ENCODE measurements around the gene FBXL7. TPM values are rescaled to one million over a fixed set of nuclear protein-coding genes. Genes with fewer than 3 reads are reported as not detected.

The FBXL7 gene
- total RNA-seq, 4 donors from 2014 or later = 1.9 to 5.9 (median 3.0) TPM

- Histone ChIP-seq H3K9me3 (no peaks in the 10 kb centered on the region), H3K27ac (no peak overlapping the region), H3K4me1 (no peaks in the 10 kb centered on the region), H3K36me3 (no peaks in the 10 kb centered on the region), H3K27me3 (no peaks in the 10 kb centered on the region), H3K4me3 (no peak overlapping the region)
- 67% methylated on average over 3 of the region's 3 CpGs for WGBS
- DNase-seq (ENCODE audit: low spot score in 2 of 2) = no peak
- TF ChIP-seq POLR2A (IDR thresholded peaks at IDR 0.05) = no peak
- no peak for TF ChIP-seq CTCF (IDR thresholded peaks at IDR 0.05)
- TF ChIP-seq EP300 (IDR thresholded peaks at IDR 0.05) = no peak
- TF ChIP-seq POLR2AphosphoS5 (IDR thresholded peaks at IDR 0.05) = no peak
Observed at GRCh38 chr5:15682122-15682521, 182.1 kb downstream of the FBXL7 start.

- H3K27me3 ChIP-seq = no peaks in the 10 kb centered on the region
- H3K36me3 ChIP-seq = no peaks in the 10 kb centered on the region
- H3K9me3 ChIP-seq = no peaks in the 10 kb centered on the region
- H3K4me1 ChIP-seq = no peaks in the 10 kb centered on the region
- H3K4me3 ChIP-seq = no peak overlapping the region
- H3K27ac ChIP-seq = no peak overlapping the region
- DNase-seq (ENCODE audit: low spot score in 2 of 2) = no peak
- 62% methylated on average over 1 of the region's 1 CpG for WGBS
- TF ChIP-seq CTCF (IDR thresholded peaks at IDR 0.05) (no peak), POLR2A (IDR thresholded peaks at IDR 0.05) (no peak), POLR2AphosphoS5 (IDR thresholded peaks at IDR 0.05) (no peak)
Observed at GRCh38 chr5:15682566-15682965, 182.6 kb downstream of the FBXL7 start.

- Histone ChIP-seq H3K36me3 (no peaks in the 10 kb centered on the region), H3K4me3 (no peak overlapping the region), H3K4me1 (no peaks in the 10 kb centered on the region), H3K9me3 (no peaks in the 10 kb centered on the region), H3K27ac (no peak overlapping the region), H3K27me3 (no peaks in the 10 kb centered on the region)
- DNase-seq (ENCODE audit: low spot score in 2 of 2) = no peak
- 61% methylated on average over 5 of the region's 5 CpGs for WGBS
- TF ChIP-seq EP300 (IDR thresholded peaks at IDR 0.05) (no peak), CTCF (IDR thresholded peaks at IDR 0.05) (no peak), POLR2AphosphoS5 (IDR thresholded peaks at IDR 0.05) (no peak), POLR2A (IDR thresholded peaks at IDR 0.05) (no peak)
Observed at GRCh38 chr5:15683332-15683731, 183.4 kb downstream of the FBXL7 start.

- Histone ChIP-seq H3K36me3 (no peaks in the 10 kb centered on the region), H3K4me1 (no peaks in the 10 kb centered on the region), H3K27ac (no peak overlapping the region), H3K27me3 (no peaks in the 10 kb centered on the region), H3K9me3 (no peaks in the 10 kb centered on the region), H3K4me3 (no peak overlapping the region)
- 77% methylated on average over 3 of the region's 3 CpGs for WGBS
- no peak for DNase-seq (ENCODE audit: low spot score in 2 of 2)
- TF ChIP-seq POLR2A (IDR thresholded peaks at IDR 0.05) = no peak
- TF ChIP-seq CTCF (IDR thresholded peaks at IDR 0.05) = no peak
- TF ChIP-seq EP300 (IDR thresholded peaks at IDR 0.05) = no peak
- TF ChIP-seq POLR2AphosphoS5 (IDR thresholded peaks at IDR 0.05) = no peak
Observed at GRCh38 chr5:15687401-15687800, 187.4 kb downstream of the FBXL7 start.

GRCh38 chr5:15689836-15690235 lies 189.9 kb downstream of the FBXL7 start:
- H3K27me3 ChIP-seq = no peaks in the 10 kb centered on the region
- peaks cover 6% of the 10 kb centered on the region for H3K4me1 ChIP-seq
- no peak for DNase-seq (ENCODE audit: low spot score in 2 of 2)
- no peak overlapping the region for H3K4me3 ChIP-seq
- H3K27ac ChIP-seq = no peak overlapping the region
- WGBS = 92% methylated on average over 1 of the region's 1 CpG
- TF ChIP-seq POLR2A (IDR thresholded peaks at IDR 0.05) (no peak), EP300 (IDR thresholded peaks at IDR 0.05) (no peak), CTCF (IDR thresholded peaks at IDR 0.05) (no peak), POLR2AphosphoS5 (IDR thresholded peaks at IDR 0.05) (no peak)
- no peaks in the 10 kb centered on the region for H3K36me3 ChIP-seq
- H3K9me3 ChIP-seq = no peaks in the 10 kb centered on the region

Data from suprapubic skin (tissue), 4 donors.